GM12878 (cell line): ENCODE data around the gene RSL24D1. TPM values are rescaled to one million over a fixed set of nuclear protein-coding genes. Genes with fewer than 3 reads are reported as not detected.

Experiments
- BACH1 ChIP-seq: fragments of 450-650 bp; IDR thresholded peaks from 2 replicates; pipeline ENCODE4 v1.6.1; 2017; ENCODE audit warnings: mild to moderate bottlenecking, borderline replicate concordance
- BCLAF1 ChIP-seq: fragments of 450-650 bp; IDR thresholded peaks from 2 replicates; pipeline ENCODE4 v1.6.1; 2017; ENCODE audit warnings: antibody characterized with exemption, mild to moderate bottlenecking, moderate library complexity
- BRCA1 ChIP-seq: IDR thresholded peaks from 2 replicates; pipeline ENCODE4 v1.6.1; 2011; ENCODE audit warnings: low read depth, low read length, improper control_type of control experiment
- CBFB ChIP-seq: IDR thresholded peaks from 2 replicates; pipeline ENCODE4 v1.6.1; 2016; ENCODE audit warnings: antibody characterized with exemption, low read depth
- CBX3 ChIP-seq: fragments of 200-600 bp; sonication (generic); IDR thresholded peaks from 2 replicates; pipeline ENCODE4 v1.6.1; 2016; ENCODE audit warnings: low read depth, borderline replicate concordance
- ETV6 ChIP-seq, 2 experiments: fragments of 450-650 bp in 1 of 2; IDR thresholded peaks in 1 of 2; conservative IDR thresholded peaks in 1 of 2; 2 replicates each; pipeline ENCODE4 v1.6.1; 2014; ENCODE audit warnings: antibody characterized with exemption in 1 of 2, borderline replicate concordance in 1 of 2, low read depth in 1 of 2, mild to moderate bottlenecking in 1 of 2, moderate library complexity in 1 of 2
- GATAD2B ChIP-seq: fragments of 450-650 bp; conservative IDR thresholded peaks from 2 replicates; pipeline ENCODE4 v1.6.1; 2017; ENCODE audit warnings: low read depth, mild to moderate bottlenecking, moderate library complexity
- HSF1 ChIP-seq: fragments of 150-350 bp; IDR thresholded peaks from 2 replicates; pipeline ENCODE4 v1.6.1; 2014; ENCODE audit warnings: mild to moderate bottlenecking, low read depth, low read length
- JUNB ChIP-seq: IDR thresholded peaks from 2 replicates; pipeline ENCODE4 v1.6.1; 2016; ENCODE audit warnings: antibody characterized with exemption, mild to moderate bottlenecking
- JUND ChIP-seq: IDR thresholded peaks from 2 replicates; pipeline ENCODE4 v1.6.1; 2012; ENCODE audit warnings: low read depth, mild to moderate bottlenecking, low read length, improper control_type of control experiment, moderate library complexity
- KDM1A ChIP-seq: fragments of 200-600 bp; sonication (generic); IDR thresholded peaks from 2 replicates; pipeline ENCODE4 v1.6.1; 2016; ENCODE audit warnings: borderline replicate concordance
- MEF2B ChIP-seq: fragments of 450-650 bp; IDR thresholded peaks from 2 replicates; pipeline ENCODE4 v1.6.1; 2018; ENCODE audit warnings: mild to moderate bottlenecking, moderate library complexity; ENCODE audit not compliant: partially characterized antibody, poor library complexity, severe bottlenecking
- PBX3 ChIP-seq: IDR thresholded peaks from 2 replicates; pipeline ENCODE4 v1.6.1; 2011; ENCODE audit warnings: mild to moderate bottlenecking, low read depth, low read length, moderate library complexity; ENCODE audit not compliant: insufficient replicate concordance
- POLR2A ChIP-seq: IDR thresholded peaks from 2 replicates; pipeline ENCODE4 v1.6.1; 2011; ENCODE audit warnings: low read depth, mild to moderate bottlenecking, low read length
- POLR2AphosphoS2 ChIP-seq: IDR thresholded peaks from 2 replicates; pipeline ENCODE4 v1.6.1; 2011; ENCODE audit warnings: low read depth, mild to moderate bottlenecking, low read length, improper control_type of control experiment, moderate library complexity
- RB1 ChIP-seq: fragments of 450-650 bp; formaldehyde crosslinking; IDR thresholded peaks from 2 replicates; pipeline ENCODE4 v1.6.1; 2017; ENCODE audit warnings: mild to moderate bottlenecking, borderline replicate concordance
- SKIL ChIP-seq: fragments of 450-650 bp; IDR thresholded peaks from 2 replicates; pipeline ENCODE4 v1.6.1; 2017; ENCODE audit warnings: mild to moderate bottlenecking, low read depth, inconsistent platforms; ENCODE audit not compliant: poor library complexity, severe bottlenecking
- SMAD5 ChIP-seq: IDR thresholded peaks from 2 replicates; pipeline ENCODE4 v1.6.1; 2016; ENCODE audit warnings: antibody characterized with exemption, low read depth
- SREBF1 ChIP-seq: IDR thresholded peaks from 2 replicates; pipeline ENCODE4 v1.6.1; 2012; ENCODE audit warnings: mild to moderate bottlenecking, low read length
- SUZ12 ChIP-seq: fragments of 200-600 bp; sonication (generic); IDR thresholded peaks from one replicate; pipeline ENCODE4 v1.6.1; 2018; ENCODE audit warnings: antibody characterized with exemption, mild to moderate bottlenecking; ENCODE audit not compliant: unreplicated experiment
- TCF12 ChIP-seq: IDR thresholded peaks from 2 replicates; pipeline ENCODE4 v1.6.1; 2011; ENCODE audit warnings: low read depth, mild to moderate bottlenecking, low read length
- ZNF274 ChIP-seq: IDR thresholded peaks from one replicate; pipeline ENCODE4 v1.8.0; 2011; ENCODE audit not compliant: insufficient read length, insufficient read depth
- ZSCAN29 ChIP-seq: fragments of 450-650 bp; IDR thresholded peaks from 2 replicates; pipeline ENCODE4 v1.6.1; 2017; ENCODE audit warnings: mild to moderate bottlenecking, moderate library complexity
- polyA plus RNA-seq, 11 experiments: library from polyadenylated mRNA; depleted of rRNA in 4 of 11; unstranded in 6 of 11; stranded (reverse) in 5 of 11; fragments of >200 nt; fragmentation: Nextera tagmentation in 4 of 11; fragmentation: Illumina TruSeq in 1 of 11; extraction: Ambion mirVana in 4 of 11; extraction: Trizol in 1 of 11; gene quantifications; 1 replicate in 1 of 11; 2 replicates in 10 of 11; pipeline versions ENCODE4 v1.2.1 to v1.2.3, GENCODE V29; 2011 to 2016; ENCODE audit warnings: inconsistent platforms in 2 of 11, missing spikeins in 2 of 11, low read depth in 1 of 11
- total RNA-seq, 4 experiments: library from RNA; depleted of rRNA in 3 of 4; stranded (reverse); fragments of >200 nt in 3 of 4; fragmentation: Illumina TruSeq in 1 of 4; extraction: Trizol in 1 of 4; gene quantifications; 2 replicates each; pipeline versions ENCODE4 v1.2.1 to v1.2.3, GENCODE V29; 2013 to 2021

RSL24D1 gene
- total and polyA plus RNA-seq, 10 of the 15 experiments (the other 5 are each of a cell fraction or from before 2014, with no cell fraction given) = 94.9 to 249 (median 121) TPM

- TF ChIP-seq SMAD5 (peak; percentile 75), RB1 (peak; percentile 68; the same call in 1 of the 2 replicates), POLR2A (peak; percentile 86), SKIL (no peak), ETV6 (conservative IDR thresholded peaks at IDR 0.05 in 1 of 2, IDR thresholded peaks at IDR 0.05 in 1 of 2; ENCODE audit: borderline replicate concordance in 1 of 2, low read depth in 1 of 2) (peak in 1 of 2 experiments; percentile 66; a peak in 2 of 4 replicates), BACH1 (peak; percentile 40; the same call in 1 of the 2 replicates), JUNB (no peak), KDM1A (no peak), HSF1 (peak; percentile 14; the same call in 1 of the 2 replicates), BCLAF1 (no peak), SREBF1 (no peak), TCF12 (no peak), BRCA1 (peak; percentile 66), ZNF274 (no peak), PBX3 (no peak), CBFB (peak; percentile 55; the same call in 1 of the 2 replicates), POLR2AphosphoS2 (peak; percentile 86), MEF2B (peak; percentile 86), GATAD2B (peak; percentile 40; the same call in 1 of the 2 replicates), CBX3 (no peak), ZSCAN29 (no peak), JUND (no peak), SUZ12 (no peak)
Measured at GRCh38 chr15:55196458-55197361, at the start of gene RSL24D1 (continued).
